ENCODE data around the gene DHX29.

The DHX29 gene

DNA sequence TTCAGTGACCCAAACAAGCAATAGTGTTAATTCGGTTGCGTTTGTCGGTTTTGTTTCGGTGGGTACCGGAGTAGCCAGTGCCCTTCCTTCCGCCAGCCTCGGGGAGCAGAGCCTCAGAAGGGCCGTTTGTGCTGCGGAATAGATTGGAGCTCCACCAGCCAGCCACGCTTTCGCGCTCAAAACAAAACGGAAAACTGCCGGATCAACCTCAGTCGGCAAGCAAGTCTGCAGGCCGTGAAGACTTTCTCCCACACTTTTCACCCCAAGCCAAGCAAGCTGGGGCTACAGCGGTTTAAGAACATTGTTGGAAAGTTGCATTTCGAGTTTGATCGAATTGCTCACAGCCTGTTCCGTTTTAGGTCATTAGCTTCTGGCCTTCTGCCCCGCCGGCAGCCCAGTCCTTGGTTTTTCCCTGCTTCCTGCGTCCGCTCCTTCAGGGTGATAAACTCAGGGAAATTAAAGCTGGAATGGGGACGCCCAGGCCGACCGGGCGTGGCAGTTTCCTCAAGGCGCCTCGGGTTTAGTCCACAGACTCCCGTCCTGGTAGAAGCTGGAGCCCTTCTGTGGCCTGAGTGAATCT, 73.3 kb downstream of the DHX29 start:
- H3K36me3 ChIP-seq (ENCODE audit: insufficient read depth): no peaks in the 10 kb centered on the region
- peak overlapping the region; percentile 64 for H3K9ac ChIP-seq
- peak overlapping the region; percentile 75 for H3K4me2 ChIP-seq
- H4K20me1 ChIP-seq (ENCODE audit: insufficient read depth): no peaks in the 10 kb centered on the region
- TF ChIP-seq, protein P1, sequence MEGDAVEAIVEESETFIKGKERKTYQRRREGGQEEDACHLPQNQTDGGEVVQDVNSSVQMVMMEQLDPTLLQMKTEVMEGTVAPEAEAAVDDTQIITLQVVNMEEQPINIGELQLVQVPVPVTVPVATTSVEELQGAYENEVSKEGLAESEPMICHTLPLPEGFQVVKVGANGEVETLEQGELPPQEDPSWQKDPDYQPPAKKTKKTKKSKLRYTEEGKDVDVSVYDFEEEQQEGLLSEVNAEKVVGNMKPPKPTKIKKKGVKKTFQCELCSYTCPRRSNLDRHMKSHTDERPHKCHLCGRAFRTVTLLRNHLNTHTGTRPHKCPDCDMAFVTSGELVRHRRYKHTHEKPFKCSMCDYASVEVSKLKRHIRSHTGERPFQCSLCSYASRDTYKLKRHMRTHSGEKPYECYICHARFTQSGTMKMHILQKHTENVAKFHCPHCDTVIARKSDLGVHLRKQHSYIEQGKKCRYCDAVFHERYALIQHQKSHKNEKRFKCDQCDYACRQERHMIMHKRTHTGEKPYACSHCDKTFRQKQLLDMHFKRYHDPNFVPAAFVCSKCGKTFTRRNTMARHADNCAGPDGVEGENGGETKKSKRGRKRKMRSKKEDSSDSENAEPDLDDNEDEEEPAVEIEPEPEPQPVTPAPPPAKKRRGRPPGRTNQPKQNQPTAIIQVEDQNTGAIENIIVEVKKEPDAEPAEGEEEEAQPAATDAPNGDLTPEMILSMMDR (conservative IDR thresholded peaks at IDR 0.05; ENCODE audit: low read depth, low read length): no peak
- H3K79me2 ChIP-seq (ENCODE audit: insufficient read depth, low read depth): no peaks in the 10 kb centered on the region; the same call in 1 of the 2 replicates
- H3K4me1 ChIP-seq (ENCODE audit: low read depth, poor library complexity, severe bottlenecking): peaks cover 12% of the 10 kb centered on the region
- H3K27me3 ChIP-seq (ENCODE audit: insufficient read depth, low read depth): no peaks in the 10 kb centered on the region
- peak overlapping the region; percentile 99 for H2AFZ ChIP-seq (ENCODE audit: low read depth)
- peak overlapping the region; percentile 46 for H3K27ac ChIP-seq
- no peak overlapping the region for H3K4me3 ChIP-seq (IDR thresholded peaks at IDR 0.05; ENCODE audit: insufficient read depth, low read depth, low read length)

- H3K36me3 ChIP-seq (ENCODE audit: insufficient read depth): no peaks in the 10 kb centered on the region
- H4K20me1 ChIP-seq (ENCODE audit: insufficient read depth): no peaks in the 10 kb centered on the region
- peak within 1 kb of the TSS; percentile 99 for H2AFZ ChIP-seq (ENCODE audit: low read depth)
- H3K27ac ChIP-seq: peak within 1 kb of the TSS; percentile 46
- no peaks in the 10 kb centered on the region for H3K27me3 ChIP-seq (ENCODE audit: insufficient read depth, low read depth)
- H3K9ac ChIP-seq: peak within 1 kb of the TSS; percentile 64
- no peaks in the 10 kb centered on the region; the same call in 1 of the 2 replicates for H3K79me2 ChIP-seq (ENCODE audit: insufficient read depth, low read depth)
- TF ChIP-seq, protein P1 (conservative IDR thresholded peaks at IDR 0.05; ENCODE audit: low read depth, low read length): no peak
- H3K4me3 ChIP-seq (IDR thresholded peaks at IDR 0.05; ENCODE audit: insufficient read depth, low read depth, low read length): no peak within 1 kb of the TSS
- H3K4me1 ChIP-seq (ENCODE audit: low read depth, poor library complexity, severe bottlenecking): peaks cover 13% of the 10 kb centered on the region
- peak within 1 kb of the TSS; percentile 75 for H3K4me2 ChIP-seq
Measured at GRCh38 chr5:55232985-55233928, 74.2 kb downstream of the DHX29 start, which contains the start of gene CCNO. Gene CCNO, minus strand, starts transcription at chr5:55233608. Its CDS starts 85 bp downstream, at chr5:55233523.

DNA sequence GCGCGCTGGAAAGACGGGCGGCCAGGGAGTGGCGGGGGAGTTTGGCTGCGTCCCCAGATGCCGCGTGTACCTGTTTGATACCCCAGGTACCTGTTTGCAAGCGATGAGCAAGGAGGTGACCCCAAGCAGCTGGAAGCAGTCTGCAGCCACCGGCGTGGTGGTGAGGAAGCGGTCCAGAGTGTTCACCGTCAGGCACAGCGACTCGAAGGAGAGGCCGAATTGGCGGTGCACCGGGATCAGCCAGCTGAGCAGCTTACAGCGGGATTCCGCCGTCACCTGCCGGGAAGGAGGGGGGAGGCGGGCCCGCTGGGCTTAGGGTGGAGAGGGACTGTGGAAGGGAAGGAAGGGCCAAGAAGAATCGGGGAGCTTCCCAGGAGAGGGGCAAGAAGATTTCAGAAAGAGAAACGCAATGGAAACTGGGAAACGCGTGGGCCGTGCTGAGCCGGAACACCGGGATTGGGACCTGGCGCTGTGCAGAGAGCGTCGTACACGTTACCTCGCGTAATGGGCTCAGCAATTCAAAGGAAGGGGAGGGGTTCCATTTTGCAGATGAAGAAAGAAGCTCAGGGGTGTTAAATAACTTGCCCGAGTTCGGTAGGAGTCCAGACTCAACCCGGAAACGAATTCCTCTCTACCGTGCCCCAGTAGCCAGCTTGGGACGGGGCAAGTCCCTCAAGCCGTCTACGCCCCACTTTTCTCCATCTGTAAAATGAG, 75.1 kb downstream of the DHX29 start:
- Histone ChIP-seq H3K27me3 (ENCODE audit: insufficient read depth, low read depth) (no peaks in the 10 kb centered on the region), H3K79me2 (ENCODE audit: insufficient read depth, low read depth) (no peaks in the 10 kb centered on the region; the same call in 1 of the 2 replicates), H4K20me1 (ENCODE audit: insufficient read depth) (no peaks in the 10 kb centered on the region), H3K27ac (peak overlapping the region; percentile 46), H3K4me2 (peak overlapping the region; percentile 75), H3K4me3 (IDR thresholded peaks at IDR 0.05; ENCODE audit: insufficient read depth, low read depth, low read length) (no peak overlapping the region), H3K9ac (peak overlapping the region; percentile 64), H2AFZ (ENCODE audit: low read depth) (peak overlapping the region; percentile 99), H3K36me3 (ENCODE audit: insufficient read depth) (no peaks in the 10 kb centered on the region), H3K4me1 (ENCODE audit: low read depth, poor library complexity, severe bottlenecking) (peaks cover 20% of the 10 kb centered on the region)
- TF ChIP-seq, protein P1 (conservative IDR thresholded peaks at IDR 0.05; ENCODE audit: low read depth, low read length): no peak

- TF ChIP-seq, protein P1 (conservative IDR thresholded peaks at IDR 0.05; ENCODE audit: low read depth, low read length): no peak
- Histone ChIP-seq H4K20me1 (ENCODE audit: insufficient read depth) (no peaks in the 10 kb centered on the region), H3K27me3 (ENCODE audit: insufficient read depth, low read depth) (no peaks in the 10 kb centered on the region), H2AFZ (ENCODE audit: low read depth) (peak overlapping the region; percentile 99; the same call in 1 of the 2 replicates), H3K79me2 (ENCODE audit: insufficient read depth, low read depth) (no peaks in the 10 kb centered on the region; the same call in 1 of the 2 replicates), H3K4me3 (IDR thresholded peaks at IDR 0.05; ENCODE audit: insufficient read depth, low read depth, low read length) (no peak overlapping the region), H3K9ac (peak overlapping the region; percentile 64; the same call in 1 of the 2 replicates), H3K4me2 (peak overlapping the region; percentile 75), H3K27ac (no peak overlapping the region), H3K4me1 (ENCODE audit: low read depth, poor library complexity, severe bottlenecking) (peaks cover 20% of the 10 kb centered on the region), H3K36me3 (ENCODE audit: insufficient read depth) (no peaks in the 10 kb centered on the region)
Measured at GRCh38 chr5:55231919-55232270, 75.6 kb downstream of the DHX29 start.

Data from KMS-11 (cell line).